Skeletal muscle satellite cell (primary cell): ENCODE data around the gene CCL18. TPM values are rescaled to one million over a fixed set of nuclear protein-coding genes. Genes with fewer than 3 reads are reported as not detected.
"Not testable (repeated sequence)": the region's sequence is repeated elsewhere in the genome, so short reads cannot be mapped to it uniquely, and the experiment has no call there.

Experiments used
- H3K27me3 ChIP-seq: 2 replicates; pipeline ENCODE4 v1.7.0; 2013; ENCODE audit warnings: low read length; ENCODE audit not compliant: control insufficient read depth, insufficient read depth
- H3K36me3 ChIP-seq: 2 replicates; pipeline ENCODE4 v1.7.0; 2013; ENCODE audit warnings: mild to moderate bottlenecking, control low read depth, low read length; ENCODE audit not compliant: insufficient read depth
- H3K4me1 ChIP-seq: 2 replicates; pipeline ENCODE4 v1.7.0; 2013; ENCODE audit warnings: low read length; ENCODE audit not compliant: control insufficient read depth, insufficient read depth
- H3K4me2 ChIP-seq: 2 replicates; pipeline ENCODE4 v1.7.0; 2013; ENCODE audit warnings: mild to moderate bottlenecking, low read length
- H3K4me3 ChIP-seq: 2 replicates; pipeline ENCODE4 v1.7.0; 2013; ENCODE audit warnings: low read length
- H3K9ac ChIP-seq: 2 replicates; pipeline ENCODE4 v1.7.0; 2013; ENCODE audit warnings: mild to moderate bottlenecking, low read depth, low read length, moderate library complexity
- H3K9me3 ChIP-seq: replicated peaks from 2 replicates; pipeline ENCODE4 v1.7.0; 2013; ENCODE audit warnings: mild to moderate bottlenecking, control low read depth, low read length
- total RNA-seq: library from RNA; depleted of rRNA; stranded (reverse); fragments of >200 nt; gene quantifications from 2 replicates; pipeline ENCODE4 v1.2.3, GENCODE V29; 2012; rRNA removed

Gene CCL18
- total RNA-seq, result not detected in 2 replicates

DNA sequence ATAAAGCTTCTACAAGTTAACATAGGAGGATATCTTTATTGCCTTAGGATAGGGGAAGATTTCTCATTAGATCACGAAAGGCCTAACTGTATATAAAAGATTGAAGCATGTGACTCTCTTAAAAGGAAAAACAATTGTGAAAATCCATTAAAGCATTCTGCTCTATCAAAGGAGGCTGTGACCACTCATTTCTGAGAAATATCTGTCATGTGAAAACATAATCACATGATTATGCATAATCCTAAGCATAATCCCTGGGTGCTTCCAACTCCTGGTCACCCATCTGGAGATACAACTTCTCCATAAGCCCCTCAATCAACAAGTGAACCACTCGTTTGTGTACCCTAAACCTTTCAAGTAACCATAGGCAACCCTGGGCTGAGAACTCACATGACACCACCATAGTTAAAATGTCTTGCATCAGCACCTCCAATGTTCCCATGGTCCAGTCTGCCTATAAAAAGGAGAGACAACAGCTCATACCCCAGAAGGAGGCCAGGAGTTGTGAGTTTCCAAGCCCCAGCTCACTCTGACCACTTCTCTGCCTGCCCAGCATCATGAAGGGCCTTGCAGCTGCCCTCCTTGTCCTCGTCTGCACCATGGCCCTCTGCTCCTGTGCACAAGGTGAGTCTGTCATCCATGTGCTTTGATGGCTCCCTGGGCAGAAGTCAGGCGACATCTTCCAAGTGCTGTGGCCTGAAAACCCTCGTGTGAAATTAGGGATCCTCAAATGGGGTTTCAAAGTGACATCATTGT lies at the start of gene CCL18:
CCL18 (plus strand) TSS at position 487 of the 756 bp plus-strand sequence; CDS start at position 558, 71 bp downstream.
- H3K9me3 ChIP-seq, result no peaks in the 10 kb centered on the region
- no peaks in the 10 kb centered on the region for H3K36me3 ChIP-seq
- no peaks in the 10 kb centered on the region for H3K27me3 ChIP-seq
- no peaks in the 10 kb centered on the region for H3K4me1 ChIP-seq
- no peak within 1 kb of the TSS for H3K9ac ChIP-seq
- no peak within 1 kb of the TSS for H3K4me2 ChIP-seq
- H3K4me3 ChIP-seq, result no peak within 1 kb of the TSS

DNA sequence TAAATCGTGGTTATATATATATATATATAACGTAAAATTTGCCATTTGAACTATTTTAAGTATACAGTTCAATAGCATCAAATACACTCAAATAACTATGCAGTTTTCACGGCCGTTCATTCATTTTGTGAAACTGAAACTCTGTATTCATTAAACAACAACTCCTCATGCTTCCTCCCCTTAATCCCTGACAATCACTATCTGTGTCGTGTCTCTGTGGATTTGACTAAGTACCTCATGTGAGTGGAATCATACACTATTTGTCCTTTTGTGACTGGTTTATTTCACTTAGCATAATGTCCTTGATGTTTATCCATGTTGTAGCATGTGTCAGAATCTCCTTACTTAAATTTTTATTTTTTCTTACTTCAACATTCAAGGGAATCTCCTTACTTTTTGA lies 49.1 kb upstream of the CCL18 start:
- Histone ChIP-seq H3K4me2 (no peak overlapping the region), H3K9me3 (no peaks in the 10 kb centered on the region), H3K36me3 (no peaks in the 10 kb centered on the region), H3K27me3 (peaks cover 3% of the 10 kb centered on the region), H3K4me1 (no peaks in the 10 kb centered on the region), H3K4me3 (no peak overlapping the region), H3K9ac (no peak overlapping the region)

GRCh38 chr17:36015895-36016294 lies 48.2 kb upstream of the CCL18 start:
- H3K9ac ChIP-seq, result not testable (repeated sequence)

GRCh38 chr17:36016555-36016954 lies 47.5 kb upstream of the CCL18 start:
- Histone ChIP-seq H3K4me3 (no peak overlapping the region), H3K4me1 (no peaks in the 10 kb centered on the region), H3K27me3 (peaks cover 3% of the 10 kb centered on the region), H3K9ac (no peak overlapping the region), H3K36me3 (no peaks in the 10 kb centered on the region), H3K4me2 (no peak overlapping the region), H3K9me3 (no peaks in the 10 kb centered on the region)

More at GRCh38 chr17:36015895-36016294, 48.2 kb upstream of the CCL18 start:
- H3K4me2 ChIP-seq, H3K27me3 ChIP-seq, H3K4me3 ChIP-seq, H3K4me1 ChIP-seq, H3K9me3 ChIP-seq, H3K36me3 ChIP-seq: not testable (repeated sequence)

DNA sequence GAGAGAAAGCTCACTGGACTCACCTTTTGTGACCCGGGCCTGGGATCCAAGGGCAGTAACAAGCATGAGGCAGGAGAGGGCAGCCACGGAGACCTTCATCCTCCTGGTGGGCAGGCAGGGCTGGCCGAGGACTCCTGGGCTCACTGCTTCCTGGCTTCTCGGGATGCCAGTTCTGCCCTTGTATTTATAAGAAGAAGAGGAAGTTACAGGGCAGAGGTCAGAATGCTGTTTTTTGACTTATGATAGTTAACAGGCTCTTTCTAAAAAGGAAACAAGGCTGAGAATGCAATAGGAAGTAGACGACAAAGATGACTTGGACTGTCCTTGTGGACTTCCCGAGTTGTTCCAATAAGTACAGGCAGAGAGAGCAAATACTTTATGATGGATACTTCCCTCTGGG lies 46.3 kb upstream of the CCL18 start, which contains the start of gene CCL23:
CCL23 (minus strand) TSS at position 174 of the 400 bp plus-strand sequence; CDS start at position 99, 75 bp downstream.
- Histone ChIP-seq H3K36me3 (no peaks in the 10 kb centered on the region), H3K4me2 (no peak within 1 kb of the TSS), H3K4me3 (no peak within 1 kb of the TSS), H3K27me3 (no peaks in the 10 kb centered on the region), H3K4me1 (no peaks in the 10 kb centered on the region), H3K9me3 (no peaks in the 10 kb centered on the region), H3K9ac (no peak within 1 kb of the TSS)

GRCh38 chr17:36019423-36019822 lies 44.6 kb upstream of the CCL18 start:
- Histone ChIP-seq H3K4me2 (no peak overlapping the region), H3K4me1 (no peaks in the 10 kb centered on the region), H3K9ac (no peak overlapping the region), H3K4me3 (no peak overlapping the region), H3K27me3 (no peaks in the 10 kb centered on the region), H3K36me3 (no peaks in the 10 kb centered on the region), H3K9me3 (no peaks in the 10 kb centered on the region)

- H3K9me3 ChIP-seq, result no peaks in the 10 kb centered on the region
- H3K36me3 ChIP-seq, result no peaks in the 10 kb centered on the region
- no peak overlapping the region for H3K4me2 ChIP-seq
Measured at GRCh38 chr17:36024106-36024869, 39.8 kb upstream of the CCL18 start.

GRCh38 chr17:36027761-36028160 lies 36.3 kb upstream of the CCL18 start:
- no peak overlapping the region for H3K4me2 ChIP-seq
- no peaks in the 10 kb centered on the region for H3K9me3 ChIP-seq
- peaks cover 5% of the 10 kb centered on the region for H3K27me3 ChIP-seq
- no peak overlapping the region for H3K9ac ChIP-seq
- no peaks in the 10 kb centered on the region for H3K4me1 ChIP-seq
- H3K36me3 ChIP-seq, result no peaks in the 10 kb centered on the region
- no peak overlapping the region for H3K4me3 ChIP-seq

More at GRCh38 chr17:36024106-36024869, 39.8 kb upstream of the CCL18 start:
- Histone ChIP-seq H3K9ac (no peak overlapping the region), H3K27me3 (peaks cover 3% of the 10 kb centered on the region), H3K4me3 (no peak overlapping the region), H3K4me1 (no peaks in the 10 kb centered on the region)

DNA sequence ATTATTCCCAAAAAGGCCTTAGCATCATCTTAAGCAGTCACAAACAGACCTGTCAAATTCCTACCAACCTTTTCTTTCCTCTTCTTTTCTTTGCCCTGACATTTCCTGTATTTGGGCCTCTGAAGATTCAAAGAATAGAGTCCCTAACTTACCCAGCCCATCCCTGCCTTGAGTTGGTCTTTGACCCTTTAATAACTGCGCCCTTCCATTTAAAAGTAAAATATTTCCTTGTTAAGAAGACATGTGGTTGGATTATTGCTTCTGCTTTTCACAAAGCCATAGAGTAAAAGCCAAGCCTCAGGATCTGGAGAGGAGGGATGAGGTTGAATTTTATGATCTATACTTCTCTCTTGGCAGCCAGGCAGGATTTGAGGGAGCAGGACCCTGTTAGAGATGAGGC lies 33.1 kb upstream of the CCL18 start:
- H3K9ac ChIP-seq, result no peak overlapping the region
- H3K27me3 ChIP-seq, result peaks cover 3% of the 10 kb centered on the region
- H3K4me3 ChIP-seq, result no peak overlapping the region
- no peak overlapping the region for H3K4me2 ChIP-seq
- H3K9me3 ChIP-seq, result no peaks in the 10 kb centered on the region
- no peaks in the 10 kb centered on the region for H3K36me3 ChIP-seq
- H3K4me1 ChIP-seq, result no peaks in the 10 kb centered on the region

DNA sequence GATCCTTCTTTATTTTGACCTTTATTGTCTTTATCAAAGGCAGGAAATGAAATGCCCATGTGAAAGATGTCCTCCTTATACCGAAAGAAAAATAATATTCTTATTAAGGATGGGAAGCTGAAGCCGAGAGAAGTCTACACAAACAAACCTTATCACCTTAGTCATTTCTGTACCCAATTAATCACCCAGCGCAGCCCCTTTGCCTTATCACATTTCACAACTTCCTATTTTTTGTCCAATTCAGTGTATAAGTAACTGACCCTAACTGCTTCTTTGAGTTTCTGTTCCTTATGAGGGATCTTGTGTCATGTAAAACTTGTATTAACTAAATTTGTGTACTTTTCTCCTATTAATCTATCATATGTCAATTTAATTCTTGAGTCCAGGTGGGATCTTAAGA lies 29.9 kb upstream of the CCL18 start:
- Histone ChIP-seq H3K9ac (no peak overlapping the region), H3K27me3 (peaks cover 3% of the 10 kb centered on the region), H3K36me3 (no peaks in the 10 kb centered on the region), H3K4me2 (no peak overlapping the region), H3K4me3 (no peak overlapping the region), H3K9me3 (no peaks in the 10 kb centered on the region), H3K4me1 (no peaks in the 10 kb centered on the region)

- no peaks in the 10 kb centered on the region for H3K9me3 ChIP-seq
- no peak overlapping the region for H3K4me3 ChIP-seq
- no peaks in the 10 kb centered on the region for H3K36me3 ChIP-seq
- H3K4me1 ChIP-seq, result no peaks in the 10 kb centered on the region
- H3K9ac ChIP-seq, result no peak overlapping the region
- no peak overlapping the region for H3K4me2 ChIP-seq
- peaks cover 3% of the 10 kb centered on the region for H3K27me3 ChIP-seq
Measured at GRCh38 chr17:36036235-36036634, 27.8 kb upstream of the CCL18 start.
